WTC11 (cell line): Measurements from ENCODE around the gene ZNF254. TPM values are rescaled to one million over a fixed set of nuclear protein-coding genes. Genes with fewer than 3 reads are reported as not detected.

Experiments
- ATAC-seq: fragments of 200-7000 bp; cut with Tn5 transposase; 2 replicates; pipeline ENCODE4 v1.10.0; 2021; ENCODE audit warnings: mild to moderate bottlenecking, moderate library complexity
- CTCF ChIA-PET: fragments of 300-600 bp; sonication (Branson Sonifier 250); formaldehyde crosslinking; loops from one replicate; lab custom pipeline; 2021; ENCODE audit warnings: antibody characterized with exemption; lab: Charles Lee
- POLR2A ChIA-PET: fragments of 350-600 bp; sonication (Branson Sonifier 250); formaldehyde crosslinking; loops from one replicate; lab custom pipeline; 2021; ENCODE audit warnings: antibody characterized with exemption; lab: Charles Lee
- DNase-seq: peaks from one replicate; pipeline ENCODE4 v3.0.0; 2021; ENCODE audit warnings: low spot score
- H3K27ac Mint-ChIP-seq: 2 replicates; pipeline ENCODE4 v1.8.0; 2021; ENCODE audit warnings: mixed read lengths
- H3K27me3 Mint-ChIP-seq: 2 replicates; pipeline ENCODE4 v1.8.0; 2021; ENCODE audit warnings: low read depth, mild to moderate bottlenecking, moderate library complexity, mixed read lengths
- H3K36me3 Mint-ChIP-seq: 2 replicates; pipeline ENCODE4 v1.8.0; 2021; ENCODE audit warnings: mixed read lengths
- H3K4me1 Mint-ChIP-seq: 2 replicates; pipeline ENCODE4 v1.8.0; 2022; ENCODE audit warnings: mixed read lengths
- H3K4me3 Mint-ChIP-seq: 2 replicates; pipeline ENCODE4 v1.8.0; 2021; ENCODE audit warnings: mild to moderate bottlenecking, moderate library complexity, mixed read lengths
- H3K9me3 Mint-ChIP-seq: 2 replicates; pipeline ENCODE4 v1.8.0; 2021; ENCODE audit warnings: mixed read lengths
- AFF4 ChIP-seq: sonication (generic); formaldehyde crosslinking; IDR thresholded peaks from 2 replicates; pipeline ENCODE4 v1.8.1; 2023; ENCODE audit warnings: mild to moderate bottlenecking, missing genetic modification reagents, borderline replicate concordance
- ATF1 ChIP-seq: sonication (generic); formaldehyde crosslinking; IDR thresholded peaks from 2 replicates; pipeline ENCODE4 v1.8.1; 2023; ENCODE audit warnings: mild to moderate bottlenecking, moderate library complexity, missing genetic modification reagents
- ATF2 ChIP-seq: sonication (generic); formaldehyde crosslinking; IDR thresholded peaks from 2 replicates; pipeline ENCODE4 v1.8.1; 2022; ENCODE audit warnings: low read depth, missing genetic modification reagents, borderline replicate concordance
- ATF3 ChIP-seq: sonication (generic); formaldehyde crosslinking; conservative IDR thresholded peaks from 2 replicates; pipeline ENCODE4 v1.8.1; 2022; ENCODE audit warnings: mild to moderate bottlenecking, missing genetic modification reagents
- E2F5 ChIP-seq: sonication (generic); formaldehyde crosslinking; IDR thresholded peaks from 2 replicates; pipeline ENCODE4 v1.8.1; 2022; ENCODE audit warnings: mild to moderate bottlenecking, moderate library complexity, missing genetic modification reagents
- ESRRA ChIP-seq: sonication (generic); formaldehyde crosslinking; IDR thresholded peaks from 2 replicates; pipeline ENCODE4 v1.8.1; 2022; ENCODE audit warnings: mild to moderate bottlenecking, missing genetic modification reagents, borderline replicate concordance
- FOXP4 ChIP-seq: sonication (generic); formaldehyde crosslinking; IDR thresholded peaks from 2 replicates; pipeline ENCODE4 v1.8.0; 2022; ENCODE audit warnings: mild to moderate bottlenecking, missing genetic modification reagents
- HMGXB4 ChIP-seq: sonication (generic); formaldehyde crosslinking; IDR thresholded peaks from 2 replicates; pipeline ENCODE4 v1.8.1; 2023; ENCODE audit warnings: mild to moderate bottlenecking, moderate library complexity, missing genetic modification reagents
- JUN ChIP-seq: sonication (generic); formaldehyde crosslinking; IDR thresholded peaks from 2 replicates; pipeline ENCODE4 v1.8.0; 2023; ENCODE audit warnings: mild to moderate bottlenecking, missing genetic modification reagents
- NFATC4 ChIP-seq: fragments of 250-450 bp; sonication (Bioruptor Pico); IDR thresholded peaks from 2 replicates; pipeline ENCODE4 v1.9.0; 2021; ENCODE audit warnings: mild to moderate bottlenecking
- NFYB ChIP-seq: sonication (generic); formaldehyde crosslinking; conservative IDR thresholded peaks from 2 replicates; pipeline ENCODE4 v1.8.0; 2022; ENCODE audit warnings: low read depth, missing genetic modification reagents
- OVOL2 ChIP-seq: fragments of 250-450 bp; sonication (Bioruptor Pico); IDR thresholded peaks from 2 replicates; pipeline ENCODE4 v1.9.0; 2021; ENCODE audit warnings: mild to moderate bottlenecking, borderline replicate concordance
- PRRX2 ChIP-seq: fragments of 250-450 bp; sonication (Bioruptor Pico); IDR thresholded peaks from 2 replicates; pipeline ENCODE4 v1.8.0; 2021; ENCODE audit warnings: mild to moderate bottlenecking
- SMAD3 ChIP-seq: sonication (generic); formaldehyde crosslinking; IDR thresholded peaks from 2 replicates; pipeline ENCODE4 v1.8.0; 2022; ENCODE audit warnings: missing genetic modification reagents, mild to moderate bottlenecking, borderline replicate concordance
- TEAD1 ChIP-seq: sonication (generic); formaldehyde crosslinking; IDR thresholded peaks from 2 replicates; pipeline ENCODE4 v1.8.0; 2022; ENCODE audit warnings: mild to moderate bottlenecking, missing genetic modification reagents
- TEAD4 ChIP-seq: sonication (generic); formaldehyde crosslinking; IDR thresholded peaks from 2 replicates; pipeline ENCODE4 v1.8.0; 2022; ENCODE audit warnings: mild to moderate bottlenecking, missing genetic modification reagents
- ZBTB21 ChIP-seq: sonication (generic); formaldehyde crosslinking; IDR thresholded peaks from 2 replicates; pipeline ENCODE4 v1.8.1; 2023; ENCODE audit warnings: mild to moderate bottlenecking, missing genetic modification reagents, borderline replicate concordance
- ZNF138 ChIP-seq: sonication (generic); formaldehyde crosslinking; conservative IDR thresholded peaks from 2 replicates; pipeline ENCODE4 v1.8.1; 2022; ENCODE audit warnings: mild to moderate bottlenecking, moderate library complexity, missing genetic modification reagents
- ZNF219 ChIP-seq: sonication (generic); formaldehyde crosslinking; IDR thresholded peaks from 2 replicates; pipeline ENCODE4 v1.8.0; 2023; ENCODE audit warnings: missing genetic modification reagents, mild to moderate bottlenecking, borderline replicate concordance
- ZNF263 ChIP-seq: sonication (generic); formaldehyde crosslinking; IDR thresholded peaks from 2 replicates; pipeline ENCODE4 v1.8.1; 2022; ENCODE audit warnings: low read depth, mild to moderate bottlenecking, moderate library complexity, missing genetic modification reagents
- total RNA-seq: library from RNA; stranded (reverse); gene quantifications from 3 replicates; pipeline ENCODE4 v1.2.3, GENCODE V29; 2021

ZNF254 gene
- total RNA-seq, 1 experiment from 2014 or later: 34.5 TPM

DNA sequence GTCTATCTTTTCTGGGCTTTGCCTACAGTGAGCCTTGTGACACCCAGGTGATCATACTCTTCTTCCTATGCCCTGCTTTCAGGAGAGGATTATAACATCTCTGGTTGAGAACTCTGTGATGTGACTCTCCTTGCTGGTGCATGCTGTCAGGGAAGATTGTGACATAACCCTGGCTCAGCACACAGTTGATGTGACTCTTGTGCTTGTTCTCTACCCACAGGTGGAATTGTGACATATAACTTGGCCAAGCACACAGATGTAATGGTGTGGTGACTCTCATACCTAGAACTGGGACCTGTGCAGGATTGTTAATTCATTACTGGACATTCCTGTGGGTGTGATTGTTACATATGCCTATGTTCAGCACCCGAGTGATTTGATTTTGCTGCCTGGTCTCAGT, 21.7 kb upstream of the ZNF254 start:
- CTCF ChIA-PET: no interaction called here
- no peaks in the 10 kb centered on the region for H3K27me3 Mint-ChIP-seq
- no peak overlapping the region; the same call in 1 of the 2 replicates for H3K27ac Mint-ChIP-seq
- H3K4me3 Mint-ChIP-seq: no peak overlapping the region
- peaks cover 66% of the 10 kb centered on the region for H3K36me3 Mint-ChIP-seq
- ATAC-seq (no peak), DNase-seq (no peak)
- POLR2A ChIA-PET: no interaction called here
- TF ChIP-seq TEAD4 (no peak), OVOL2 (CRISPR knock-in tag) (no peak), ATF3 (CRISPR knock-in tag) (no peak), AFF4 (no peak), JUN (CRISPR knock-in tag) (no peak), HMGXB4 (no peak), PRRX2 (CRISPR knock-in tag) (no peak), ZNF138 (CRISPR knock-in tag) (no peak), ZNF263 (CRISPR knock-in tag) (no peak), ATF2 (no peak), SMAD3 (CRISPR knock-in tag) (no peak), FOXP4 (CRISPR knock-in tag) (no peak), TEAD1 (no peak), ZNF219 (CRISPR knock-in tag) (no peak), E2F5 (CRISPR knock-in tag) (no peak), ESRRA (CRISPR knock-in tag) (no peak), ATF1 (CRISPR knock-in tag) (no peak), ZBTB21 (no peak), NFATC4 (no peak), NFYB (CRISPR knock-in tag) (no peak)
- H3K4me1 Mint-ChIP-seq: no peaks in the 10 kb centered on the region
- no peaks in the 10 kb centered on the region for H3K9me3 Mint-ChIP-seq
